GM10248 (cell line): Measurements from ENCODE around the gene VSX2.

Experiments used
- CTCF ChIA-PET: fragments of 300-600 bp; sonication (Branson Sonifier 250); formaldehyde crosslinking; extraction: SDS; loops from one replicate; lab custom pipeline; 2021; ENCODE audit warnings: antibody characterized with exemption; lab: Yijun Ruan, JAX
- POLR2A ChIA-PET: fragments of 350-650 bp; sonication (Branson Sonifier 250); formaldehyde crosslinking; extraction: SDS; loops from one replicate; lab custom pipeline; 2020; ENCODE audit warnings: antibody characterized with exemption; lab: Yijun Ruan, JAX
- DNase-seq: peaks from one replicate; pipeline ENCODE4 v3.0.0; 2012; ENCODE audit errors: extremely low spot score
- TF ChIP-seq, protein P1 (sequence below): IDR thresholded peaks from 2 replicates; pipeline ENCODE4 v1.5.1; 2012; ENCODE audit warnings: mild to moderate bottlenecking, low read depth; ENCODE audit errors: extremely low read depth, missing control alignments, control extremely low read depth

The VSX2 gene

DNA sequence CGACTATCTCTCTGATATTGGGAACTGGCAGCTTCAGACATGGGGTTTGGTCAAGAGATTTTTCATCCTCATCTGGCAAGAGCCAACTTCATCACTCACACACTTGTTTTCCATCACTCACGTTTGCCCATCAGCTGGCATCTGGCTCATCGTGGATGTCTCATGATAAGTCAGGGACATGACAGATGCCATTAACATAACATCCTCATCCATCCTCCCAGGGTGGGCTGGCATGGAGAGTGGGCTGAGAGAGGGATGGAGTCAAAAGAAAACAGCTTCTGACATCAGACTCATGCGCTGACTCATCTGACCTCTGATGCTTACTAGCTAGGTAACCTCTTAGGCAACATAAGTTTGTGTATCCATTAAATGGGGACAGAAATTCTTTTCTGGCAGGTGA, 1.8 kb upstream of the VSX2 start:
- no peak for DNase-seq
- POLR2A ChIA-PET: no interaction called here
- CTCF ChIA-PET: interaction anchor here (0.9 to 3.0 kb wide), 4 partner anchors 12 to 20 kb away, joined by 3 to 13 read pairs (median 7); no protein-coding TSS in a partner anchor
- TF ChIP-seq, protein P1, sequence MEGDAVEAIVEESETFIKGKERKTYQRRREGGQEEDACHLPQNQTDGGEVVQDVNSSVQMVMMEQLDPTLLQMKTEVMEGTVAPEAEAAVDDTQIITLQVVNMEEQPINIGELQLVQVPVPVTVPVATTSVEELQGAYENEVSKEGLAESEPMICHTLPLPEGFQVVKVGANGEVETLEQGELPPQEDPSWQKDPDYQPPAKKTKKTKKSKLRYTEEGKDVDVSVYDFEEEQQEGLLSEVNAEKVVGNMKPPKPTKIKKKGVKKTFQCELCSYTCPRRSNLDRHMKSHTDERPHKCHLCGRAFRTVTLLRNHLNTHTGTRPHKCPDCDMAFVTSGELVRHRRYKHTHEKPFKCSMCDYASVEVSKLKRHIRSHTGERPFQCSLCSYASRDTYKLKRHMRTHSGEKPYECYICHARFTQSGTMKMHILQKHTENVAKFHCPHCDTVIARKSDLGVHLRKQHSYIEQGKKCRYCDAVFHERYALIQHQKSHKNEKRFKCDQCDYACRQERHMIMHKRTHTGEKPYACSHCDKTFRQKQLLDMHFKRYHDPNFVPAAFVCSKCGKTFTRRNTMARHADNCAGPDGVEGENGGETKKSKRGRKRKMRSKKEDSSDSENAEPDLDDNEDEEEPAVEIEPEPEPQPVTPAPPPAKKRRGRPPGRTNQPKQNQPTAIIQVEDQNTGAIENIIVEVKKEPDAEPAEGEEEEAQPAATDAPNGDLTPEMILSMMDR: no peak

DNA sequence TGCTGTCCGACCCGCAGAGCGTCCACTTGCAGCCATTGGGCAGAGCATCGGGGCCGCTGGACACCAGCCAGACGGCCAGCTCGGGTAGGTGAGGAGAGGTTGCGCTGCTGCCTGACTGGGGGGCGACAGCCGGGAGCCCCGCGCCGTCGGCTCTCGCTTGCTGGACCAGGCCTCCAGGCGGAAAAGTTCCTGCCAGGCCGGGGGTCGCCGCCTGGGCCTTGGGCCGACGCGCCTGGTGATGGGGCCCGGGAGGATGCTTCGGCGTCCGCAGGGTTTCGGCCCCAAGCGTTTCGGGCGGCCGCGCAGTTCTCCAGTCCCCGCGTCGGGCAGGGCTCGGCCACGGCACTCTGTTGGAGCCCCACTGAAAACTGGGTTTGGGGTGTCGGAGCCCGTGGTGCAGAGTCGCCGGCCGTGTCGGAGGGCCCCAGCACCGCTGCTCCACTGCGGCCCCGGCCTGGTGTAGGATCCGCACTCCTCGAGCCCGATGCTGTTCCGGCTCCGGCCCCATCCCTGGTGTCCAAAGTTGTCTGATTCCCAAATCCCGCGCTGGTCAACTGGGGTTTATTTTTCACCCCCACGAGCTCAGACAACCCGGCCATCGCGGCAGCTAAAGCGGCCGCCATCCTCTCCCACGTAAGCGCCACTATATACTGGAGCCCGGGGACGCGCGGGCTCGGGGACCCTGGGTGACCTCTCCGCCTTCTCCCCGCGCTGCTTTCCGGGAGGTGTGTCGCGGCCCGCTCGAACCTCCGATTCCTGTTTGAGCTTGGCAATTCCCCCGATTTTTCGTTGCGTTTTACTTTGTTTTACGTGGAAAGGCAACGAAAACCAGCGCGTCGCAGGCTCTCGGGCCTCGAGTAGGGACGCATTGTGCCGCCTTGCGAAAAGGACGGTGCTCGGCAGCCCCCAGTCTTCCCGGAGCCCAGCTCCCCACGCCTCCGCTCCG, 872 bp downstream of the VSX2 start:
- ChIA-PET POLR2A (no interaction called here), CTCF (interaction anchor here (1.4 kb wide), 1 partner anchor 12 kb away, joined by 6 read pairs; no protein-coding TSS in a partner anchor)
- TF ChIP-seq, protein P1: no peak
- DNase-seq: no peak

DNA sequence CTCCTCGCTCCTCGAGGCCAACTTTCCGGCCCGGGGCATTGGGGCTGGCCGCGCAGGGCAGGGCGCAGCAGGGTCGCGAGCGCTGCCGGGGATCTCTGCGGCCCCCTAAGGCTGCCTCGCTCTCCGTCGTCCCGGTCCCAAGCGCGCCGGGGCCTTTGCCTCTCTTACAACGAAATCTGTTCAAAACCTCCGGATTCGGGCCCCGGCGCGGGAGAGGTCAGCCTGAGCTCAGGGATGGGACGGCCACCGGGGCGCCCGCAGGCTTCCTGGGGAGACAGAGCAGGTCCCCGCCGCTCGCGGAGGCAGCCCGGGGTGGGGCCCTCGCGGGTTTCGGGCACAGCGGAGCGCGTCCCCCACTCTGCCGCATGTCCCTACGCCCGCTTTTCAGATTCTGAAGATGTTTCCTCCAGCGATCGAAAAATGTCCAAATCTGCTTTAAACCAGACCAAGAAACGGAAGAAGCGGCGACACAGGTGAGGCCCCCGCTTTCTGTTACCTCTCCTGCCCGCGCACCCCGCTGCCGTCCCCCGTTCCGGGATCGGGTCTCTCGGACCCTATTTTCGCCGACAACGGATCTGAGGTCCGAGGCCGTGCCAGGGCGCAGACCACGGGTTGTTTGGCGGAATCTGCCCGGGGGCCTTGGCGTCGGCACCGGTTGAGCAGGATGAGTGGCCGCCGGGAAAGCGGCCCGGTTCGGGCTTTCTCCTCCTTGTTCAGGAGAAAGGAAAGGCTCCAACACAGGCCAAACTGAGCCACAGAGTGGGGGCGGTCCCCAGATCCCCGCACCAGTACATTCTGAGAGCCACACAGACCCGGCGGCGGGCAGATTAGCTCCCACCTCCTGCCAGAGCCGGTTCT, 1.8 kb downstream of the VSX2 start:
- DNase-seq: peak; percentile 50
- TF ChIP-seq, protein P1: no peak
- ChIA-PET CTCF (interaction anchor here (0.6 to 2.1 kb wide), 3 partner anchors 11 to 129 kb away, joined by 3 to 9 read pairs (median 3); no protein-coding TSS in a partner anchor), POLR2A (no interaction called here)

DNA sequence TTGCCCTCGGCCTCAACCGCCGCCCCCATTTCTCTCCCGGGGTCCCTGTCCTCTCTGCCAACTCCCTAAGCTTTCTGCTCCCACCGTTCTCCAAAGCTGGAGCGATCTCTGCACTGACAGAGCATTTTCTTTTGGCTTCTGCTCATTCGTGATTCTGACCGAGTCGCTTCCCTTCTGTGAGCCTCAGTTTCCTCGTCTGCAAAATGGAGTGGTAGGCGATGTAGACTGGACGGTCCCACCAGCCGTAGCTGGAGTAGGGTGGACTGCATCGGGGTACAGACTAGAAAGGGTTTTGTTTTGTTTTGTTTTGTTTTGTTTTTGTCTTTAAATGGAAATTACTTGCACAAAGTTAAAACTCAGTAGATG, 2.4 kb downstream of the VSX2 start:
- ChIA-PET POLR2A (no interaction called here), CTCF (interaction anchor here (0.6 to 2.1 kb wide), 3 partner anchors 10 to 128 kb away, joined by 3 to 9 read pairs (median 3); no protein-coding TSS in a partner anchor)
- no peak for DNase-seq
- TF ChIP-seq, protein P1: no peak

DNA sequence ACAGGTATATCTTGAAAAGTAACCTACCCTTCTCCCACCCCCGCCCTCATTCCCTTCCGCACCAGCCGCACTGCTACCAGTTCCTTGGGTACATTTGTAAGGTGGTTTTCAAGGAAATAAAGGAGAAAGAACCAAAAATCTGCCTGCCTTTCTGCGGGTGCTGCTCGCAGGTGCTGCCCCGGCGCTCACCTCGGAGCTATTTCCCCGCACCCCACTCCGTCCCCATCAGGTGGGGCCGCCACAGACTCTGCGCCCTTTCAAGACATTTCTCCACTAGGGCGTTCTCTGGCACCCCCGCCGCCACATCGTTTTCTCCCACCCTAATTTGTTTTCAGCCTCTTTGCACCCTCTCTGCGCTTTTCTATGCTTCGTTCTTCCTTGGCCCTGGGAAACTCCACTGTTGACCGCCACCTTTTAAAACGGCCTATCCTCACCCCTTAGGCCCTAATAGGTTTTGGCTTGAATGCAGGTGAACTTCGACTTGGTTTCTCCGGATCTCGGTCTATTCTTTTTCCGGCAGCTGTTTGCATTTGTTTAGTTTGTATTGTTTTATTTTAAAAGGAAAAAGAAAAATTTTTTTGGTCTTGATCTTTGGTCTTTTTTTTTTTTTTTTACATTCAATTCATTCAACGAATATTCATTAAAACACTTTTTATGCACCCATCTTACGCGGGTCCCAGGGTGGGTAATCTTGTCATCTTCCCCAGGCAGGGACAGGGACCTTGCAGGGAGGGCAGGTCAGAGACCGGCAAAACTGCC, 3.0 kb downstream of the VSX2 start:
- POLR2A ChIA-PET: no interaction called here
- CTCF ChIA-PET: interaction anchor here (0.6 to 2.1 kb wide), 3 partner anchors 9 to 128 kb away, joined by 3 to 9 read pairs (median 3); no protein-coding TSS in a partner anchor
- TF ChIP-seq, protein P1: no peak
- DNase-seq: no peak

DNA sequence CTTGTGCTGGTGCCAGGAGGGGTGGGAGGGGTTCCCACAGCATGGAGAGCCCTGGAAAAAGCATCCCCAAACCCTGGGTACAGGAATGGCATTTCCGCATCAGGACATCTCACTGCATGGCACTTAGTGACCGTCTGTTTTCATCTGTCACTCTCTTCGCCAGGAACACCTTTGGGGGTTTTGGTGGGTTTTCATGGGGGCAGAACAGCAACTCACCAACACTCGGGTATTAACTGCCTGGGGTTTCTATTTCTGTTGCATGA, 3.5 kb downstream of the VSX2 start:
- TF ChIP-seq, protein P1: no peak
- ChIA-PET CTCF (interaction anchor here (2.1 kb wide), 1 partner anchor 9 kb away, joined by 9 read pairs; no protein-coding TSS in a partner anchor), POLR2A (no interaction called here)
- no peak for DNase-seq
